ENCODE data around the gene XYLT1. TPM values are rescaled to one million over a fixed set of nuclear protein-coding genes. Genes with fewer than 3 reads are reported as not detected.

The XYLT1 gene
- total and polyA plus RNA-seq, 2 experiments from 2014 or later, result 4.5 to 26.3 TPM

- in situ Hi-C loops (cut with MboI), result no loop called here
- no peaks in the 10 kb centered on the region for H4K20me1 ChIP-seq (ENCODE audit: insufficient read depth)
Observed at GRCh38 chr16:17408955-17409441, 61.8 kb downstream of the XYLT1 start.

GRCh38 chr16:17408296-17408695, 62.5 kb downstream of the XYLT1 start:
- Histone ChIP-seq H3K9me2 (ENCODE audit: insufficient read depth) (no peaks in the 10 kb centered on the region), H3K79me2 (ENCODE audit: insufficient read depth) (peaks cover 69% of the 10 kb centered on the region), H3K27me3 (replicated peaks; ENCODE audit: insufficient read depth) (no peaks in the 10 kb centered on the region), H3K4me2 (ENCODE audit: unreplicated experiment) (no peak overlapping the region), H3K27ac (peak overlapping the region; percentile 99), H3K36me3 (ENCODE audit: low read depth) (no peaks in the 10 kb centered on the region), H3K9me3 (ENCODE audit: low read depth) (no peaks in the 10 kb centered on the region), H3K4me1 (ENCODE audit: insufficient read depth) (peaks cover 50% of the 10 kb centered on the region), H4K20me1 (ENCODE audit: insufficient read depth) (no peaks in the 10 kb centered on the region), H2AFZ (no peak overlapping the region), H3K4me3 (no peak overlapping the region), H3F3A (ENCODE audit: insufficient read depth) (peaks cover 66% of the 10 kb centered on the region), H3K9ac (0 out of 2 replicates have a peak overlapping the region, but pooled peaks have one; percentile 5)
- WGBS, 2 experiments (ENCODE audit: low coverage in 1 of 2, low lambda C conversion rate in 2 of 2, missing lambda C conversion rate in 2 of 2), result 56 to 60% methylated on average over 5 of the region's 5 CpGs
- in situ Hi-C loops (cut with MboI), result no loop called here
- peak; percentile 51 for DNase-seq
- TF ChIP-seq EZH2 (IDR thresholded peaks at IDR 0.05; ENCODE audit: insufficient read depth, poor library complexity, severe bottlenecking) (no peak), EZH2phosphoT487 (IDR thresholded peaks at IDR 0.05; ENCODE audit: insufficient read depth, low read depth) (no peak)

More at GRCh38 chr16:17408955-17409441, 61.8 kb downstream of the XYLT1 start:
- H3K27ac ChIP-seq, result no peak overlapping the region
- H3K9ac ChIP-seq, result no peak overlapping the region
- peaks cover 60% of the 10 kb centered on the region for H3F3A ChIP-seq (ENCODE audit: insufficient read depth)
- H3K4me2 ChIP-seq (ENCODE audit: unreplicated experiment), result no peak overlapping the region
- H3K4me3 ChIP-seq, result no peak overlapping the region
- 38 to 39% methylated on average over 7 of the region's 7 CpGs for WGBS, 2 experiments (ENCODE audit: low coverage in 1 of 2, low lambda C conversion rate in 2 of 2, missing lambda C conversion rate in 2 of 2)
- no peak for DNase-seq
- peaks cover 69% of the 10 kb centered on the region for H3K79me2 ChIP-seq (ENCODE audit: insufficient read depth)
- no peaks in the 10 kb centered on the region for H3K27me3 ChIP-seq (replicated peaks; ENCODE audit: insufficient read depth)
- H2AFZ ChIP-seq, result no peak overlapping the region
- H3K9me3 ChIP-seq (ENCODE audit: low read depth), result no peaks in the 10 kb centered on the region
- H3K4me1 ChIP-seq (ENCODE audit: insufficient read depth), result peaks cover 49% of the 10 kb centered on the region
- TF ChIP-seq EZH2 (IDR thresholded peaks at IDR 0.05; ENCODE audit: insufficient read depth, poor library complexity, severe bottlenecking), result no peak
- no peaks in the 10 kb centered on the region for H3K9me2 ChIP-seq (ENCODE audit: insufficient read depth)
- no peaks in the 10 kb centered on the region for H3K36me3 ChIP-seq (ENCODE audit: low read depth)

- TF ChIP-seq EZH2 (IDR thresholded peaks at IDR 0.05; ENCODE audit: insufficient read depth, poor library complexity, severe bottlenecking), result no peak
- no peak for TF ChIP-seq EZH2phosphoT487 (IDR thresholded peaks at IDR 0.05; ENCODE audit: insufficient read depth, low read depth)
- peak overlapping the region; percentile 99 for H3K27ac ChIP-seq
- 70 to 81% methylated on average over 3 of the region's 3 CpGs for WGBS, 2 experiments (ENCODE audit: low coverage in 1 of 2, low lambda C conversion rate in 2 of 2, missing lambda C conversion rate in 2 of 2)
- H4K20me1 ChIP-seq (ENCODE audit: insufficient read depth), result no peaks in the 10 kb centered on the region
- H3K4me1 ChIP-seq (ENCODE audit: insufficient read depth), result peaks cover 45% of the 10 kb centered on the region
- no peak overlapping the region for H2AFZ ChIP-seq
- in situ Hi-C loops (cut with MboI), result no loop called here
- H3K9me3 ChIP-seq (ENCODE audit: low read depth), result no peaks in the 10 kb centered on the region
- peaks cover 69% of the 10 kb centered on the region for H3K79me2 ChIP-seq (ENCODE audit: insufficient read depth)
- H3K4me3 ChIP-seq, result no peak overlapping the region
- no peak for DNase-seq
- no peaks in the 10 kb centered on the region for H3K36me3 ChIP-seq (ENCODE audit: low read depth)
- H3F3A ChIP-seq (ENCODE audit: insufficient read depth), result peaks cover 71% of the 10 kb centered on the region
- H3K27me3 ChIP-seq (replicated peaks; ENCODE audit: insufficient read depth), result no peaks in the 10 kb centered on the region
- no peak overlapping the region for H3K4me2 ChIP-seq (ENCODE audit: unreplicated experiment)
- H3K9ac ChIP-seq, result no peak overlapping the region; the same call in 1 of the 2 replicates
- no peaks in the 10 kb centered on the region for H3K9me2 ChIP-seq (ENCODE audit: insufficient read depth)
Observed at GRCh38 chr16:17407321-17407720, 63.4 kb downstream of the XYLT1 start.

- H3K9me2 ChIP-seq (ENCODE audit: insufficient read depth), result no peaks in the 10 kb centered on the region
- no peaks in the 10 kb centered on the region for H4K20me1 ChIP-seq (ENCODE audit: insufficient read depth)
- no peaks in the 10 kb centered on the region for H3K9me3 ChIP-seq (ENCODE audit: low read depth)
- peak overlapping the region; percentile 95 for H3K9ac ChIP-seq
- H3K79me2 ChIP-seq (ENCODE audit: insufficient read depth), result peaks cover 69% of the 10 kb centered on the region
- peak overlapping the region; percentile 85 for H3K4me2 ChIP-seq (ENCODE audit: unreplicated experiment)
- WGBS, 2 experiments (ENCODE audit: low coverage in 1 of 2, low lambda C conversion rate in 2 of 2, missing lambda C conversion rate in 2 of 2), result 6 to 7% methylated on average over 24 of the region's 24 CpGs
- peak overlapping the region; percentile 99 for H3K27ac ChIP-seq
- H3K4me1 ChIP-seq (ENCODE audit: insufficient read depth), result peaks cover 36% of the 10 kb centered on the region
- peak overlapping the region; percentile 58 for H3K4me3 ChIP-seq
- in situ Hi-C loops (cut with MboI), result no loop called here
- H3F3A ChIP-seq (ENCODE audit: insufficient read depth), result peaks cover 66% of the 10 kb centered on the region
- peak overlapping the region; percentile 74 for H2AFZ ChIP-seq
- no peaks in the 10 kb centered on the region for H3K27me3 ChIP-seq (replicated peaks; ENCODE audit: insufficient read depth)
- DNase-seq, result peak; percentile 95
- TF ChIP-seq EZH2 (IDR thresholded peaks at IDR 0.05; ENCODE audit: insufficient read depth, poor library complexity, severe bottlenecking) (no peak), EZH2phosphoT487 (IDR thresholded peaks at IDR 0.05; ENCODE audit: insufficient read depth, low read depth) (no peak)
- no peaks in the 10 kb centered on the region for H3K36me3 ChIP-seq (ENCODE audit: low read depth)
Observed at GRCh38 chr16:17404941-17405689, 65.6 kb downstream of the XYLT1 start.
